ENCODE measurements around the gene NAB2. TPM values are rescaled to one million over a fixed set of nuclear protein-coding genes. Genes with fewer than 3 reads are reported as not detected.

The NAB2 gene
- total RNA-seq, 2 experiments from 2014 or later: 18.4 to 19.1 TPM

DNA sequence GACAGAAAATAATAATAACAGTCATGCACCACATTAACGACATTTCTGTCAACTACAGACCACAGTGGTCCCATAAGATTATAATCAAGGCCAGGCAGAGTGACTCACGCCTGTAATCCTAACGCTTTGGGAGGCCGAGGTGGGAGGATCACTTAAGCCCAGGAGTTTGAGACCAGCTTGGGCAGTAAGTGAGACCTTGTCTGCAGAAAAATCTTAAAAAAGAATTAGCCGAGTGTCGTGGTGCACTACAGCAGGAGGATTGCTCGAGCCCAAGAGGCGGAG lies 8.6 kb downstream of the NAB2 start:
- H3K9me3 Mint-ChIP-seq: no peaks in the 10 kb centered on the region
- intact Hi-C loops (cut with micrococcal nuclease): no loop called here
- CTCF ChIA-PET: interaction anchor here (0.7 to 16.9 kb wide), 5 partner anchors 9 to 27 kb away, joined by 3 to 292 read pairs (median 4); partner anchors contain the start of genes NEMP1 and STAT6
- peaks cover 49% of the 10 kb centered on the region for H3K36me3 Mint-ChIP-seq (ENCODE audit: low read depth)
- no peak overlapping the region for H3K4me3 Mint-ChIP-seq
- DNase-seq: no peak
- peak overlapping the region; percentile 96 for H3K27ac Mint-ChIP-seq
- no peaks in the 10 kb centered on the region for H3K27me3 Mint-ChIP-seq (ENCODE audit: low read depth)
- peaks cover 46% of the 10 kb centered on the region for H3K4me1 Mint-ChIP-seq (ENCODE audit: low read depth)

DNA sequence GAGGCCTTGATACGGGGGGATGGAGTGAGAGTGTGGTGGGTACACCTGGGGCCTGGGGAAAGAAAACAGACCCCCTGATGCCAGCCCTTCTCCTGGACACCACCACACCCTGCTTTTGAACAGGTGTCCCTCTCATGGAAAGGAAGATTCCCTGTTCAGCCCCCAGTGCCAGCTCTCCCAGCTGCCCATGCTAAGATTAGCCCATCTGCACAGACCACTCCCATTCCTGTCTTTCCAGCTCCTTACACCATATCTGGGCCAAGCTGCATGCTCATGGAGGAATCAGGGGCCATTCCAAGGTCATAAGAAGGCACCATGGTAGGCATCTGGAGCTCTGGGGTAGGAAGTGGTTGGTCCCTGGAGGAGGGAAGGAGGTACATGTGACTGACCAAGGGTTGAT lies 9.6 kb downstream of the NAB2 start:
- no peak for DNase-seq
- Mint-ChIP-seq H3K4me1 (ENCODE audit: low read depth) (peaks cover 38% of the 10 kb centered on the region), H3K4me3 (no peak overlapping the region), H3K27me3 (ENCODE audit: low read depth) (no peaks in the 10 kb centered on the region), H3K36me3 (ENCODE audit: low read depth) (peaks cover 44% of the 10 kb centered on the region), H3K9me3 (no peaks in the 10 kb centered on the region), H3K27ac (peak overlapping the region; percentile 75)
- CTCF ChIA-PET: interaction anchor here (1.3 to 16.9 kb wide), 3 partner anchors 13 to 26 kb away, joined by 4 to 292 read pairs (median 48); partner anchors contain the start of genes NEMP1 and STAT6
- intact Hi-C loops (cut with micrococcal nuclease): no loop called here

DNA sequence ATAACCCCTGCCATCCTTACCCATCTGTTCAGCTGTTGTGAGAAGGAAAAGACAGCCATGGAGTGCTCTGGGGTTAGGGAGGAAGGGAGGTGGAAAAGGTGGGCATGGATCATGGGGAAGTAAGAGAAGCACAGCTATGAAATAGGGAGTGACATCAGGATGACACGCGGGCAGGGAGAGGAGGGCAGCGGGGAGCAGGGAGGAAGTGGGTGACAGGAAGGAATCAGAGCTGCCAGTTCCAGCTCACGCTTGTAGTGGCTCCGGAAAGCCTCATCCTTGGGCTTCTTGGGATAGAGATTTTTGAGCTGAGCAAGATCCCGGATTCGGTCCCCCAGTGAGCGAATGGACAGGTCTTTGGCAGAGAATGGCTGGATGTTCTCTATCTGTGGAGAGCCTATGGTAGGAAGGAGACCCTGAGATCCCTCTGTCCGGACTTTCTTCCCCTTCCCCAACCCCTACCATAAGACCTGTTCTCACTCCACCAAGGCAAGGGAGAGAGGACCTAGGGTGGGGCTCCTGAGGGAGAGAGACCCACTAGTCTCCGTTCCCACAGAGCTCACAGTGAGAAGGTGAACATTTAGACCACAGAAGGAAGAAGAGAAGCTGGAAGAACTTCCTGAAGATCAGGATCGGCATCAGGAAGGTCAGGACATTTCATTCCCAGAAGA lies 10.3 kb downstream of the NAB2 start:
- H3K4me1 Mint-ChIP-seq (ENCODE audit: low read depth): peaks cover 39% of the 10 kb centered on the region
- peak overlapping the region; percentile 75 for H3K27ac Mint-ChIP-seq
- H3K36me3 Mint-ChIP-seq (ENCODE audit: low read depth): peaks cover 47% of the 10 kb centered on the region
- no peaks in the 10 kb centered on the region for H3K9me3 Mint-ChIP-seq
- no peak for DNase-seq
- CTCF ChIA-PET: interaction anchor here (5.5 to 16.9 kb wide), 2 partner anchors 12 to 24 kb away, joined by 48 to 292 read pairs; partner anchors contain the start of genes NEMP1 and STAT6
- intact Hi-C loops (cut with micrococcal nuclease): no loop called here
- H3K4me3 Mint-ChIP-seq: no peak overlapping the region
- no peaks in the 10 kb centered on the region for H3K27me3 Mint-ChIP-seq (ENCODE audit: low read depth)

DNA sequence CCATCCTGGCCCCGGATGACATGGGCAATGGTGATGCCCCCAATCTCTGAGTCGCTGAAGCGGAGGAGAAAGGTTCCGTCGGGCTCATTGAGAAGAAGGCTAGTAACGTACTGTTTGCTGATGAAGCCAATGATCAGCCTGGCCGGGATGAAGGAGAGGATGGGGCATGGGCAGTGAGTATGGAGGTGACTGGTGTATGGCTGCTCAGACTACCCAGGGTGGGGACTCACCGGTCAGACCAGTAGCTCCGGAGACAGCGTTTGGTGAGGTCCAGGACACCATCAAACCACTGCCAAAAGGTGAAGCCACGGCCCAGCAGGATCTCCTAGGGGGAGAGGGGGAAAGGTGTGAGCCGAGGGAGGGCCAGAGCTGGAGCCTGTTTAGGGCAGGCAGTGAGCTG lies 10.9 kb downstream of the NAB2 start:
- CTCF ChIA-PET: interaction anchor here (5.5 to 16.9 kb wide), 2 partner anchors 11 to 25 kb away, joined by 48 to 292 read pairs; partner anchors contain the start of genes NEMP1 and STAT6

DNA sequence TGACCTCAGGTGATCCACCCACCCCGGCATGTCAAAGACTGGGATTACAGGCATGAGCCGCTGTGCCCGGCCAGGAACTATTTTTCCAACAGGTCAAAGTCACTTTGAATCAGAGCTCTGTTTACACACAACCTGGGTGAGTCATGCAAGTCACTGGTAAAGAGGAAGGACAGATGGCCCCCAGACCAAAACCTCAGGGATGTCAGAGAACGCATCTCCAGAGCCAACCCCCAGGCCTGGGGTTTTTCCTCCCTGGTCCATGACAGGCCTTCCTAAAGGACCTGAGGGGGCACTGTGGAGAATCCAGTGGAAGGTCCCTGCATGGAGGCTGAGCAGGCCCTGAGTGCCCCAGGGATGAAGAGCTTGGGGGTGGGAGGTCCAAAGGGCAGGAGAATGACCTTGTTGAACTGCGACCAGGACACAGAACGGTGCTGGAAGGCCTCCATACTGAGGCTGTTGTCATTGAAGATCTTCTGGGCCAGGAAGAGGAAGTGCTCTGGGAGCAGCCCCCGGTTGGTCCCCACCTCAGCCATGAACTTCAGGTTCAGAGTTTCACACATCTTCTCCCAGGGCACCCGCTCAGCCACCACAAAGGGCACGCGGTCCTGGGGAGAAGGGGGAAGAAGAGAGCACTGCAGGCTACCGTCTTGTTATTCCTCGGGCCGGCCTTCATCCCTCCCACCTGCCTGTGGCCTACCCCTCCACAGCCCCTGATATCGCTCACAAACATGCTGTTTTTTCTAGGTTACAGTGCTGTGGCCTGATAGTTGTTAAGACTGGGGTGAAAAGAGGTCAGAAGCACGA lies 13.2 kb downstream of the NAB2 start:
- Mint-ChIP-seq H3K27ac (peak overlapping the region; percentile 71), H3K27me3 (ENCODE audit: low read depth) (no peaks in the 10 kb centered on the region), H3K9me3 (no peaks in the 10 kb centered on the region), H3K4me1 (ENCODE audit: low read depth) (peaks cover 45% of the 10 kb centered on the region), H3K4me3 (no peak overlapping the region), H3K36me3 (ENCODE audit: low read depth) (peaks cover 53% of the 10 kb centered on the region)
- no peak for DNase-seq
- CTCF ChIA-PET: interaction anchor here (1.2 to 16.9 kb wide), 5 partner anchors 9 to 27 kb away, joined by 3 to 292 read pairs (median 10); partner anchors contain the start of genes NEMP1 and STAT6
- intact Hi-C loops (cut with micrococcal nuclease): no loop called here

More for the DNA sequence above, 10.9 kb downstream of the NAB2 start:
- intact Hi-C loops (cut with micrococcal nuclease): no loop called here
- H3K27ac Mint-ChIP-seq: peak overlapping the region; percentile 75
- DNase-seq: no peak
- H3K4me3 Mint-ChIP-seq: no peak overlapping the region
- H3K27me3 Mint-ChIP-seq (ENCODE audit: low read depth): no peaks in the 10 kb centered on the region
- H3K9me3 Mint-ChIP-seq: no peaks in the 10 kb centered on the region
- H3K36me3 Mint-ChIP-seq (ENCODE audit: low read depth): peaks cover 49% of the 10 kb centered on the region
- H3K4me1 Mint-ChIP-seq (ENCODE audit: low read depth): peaks cover 39% of the 10 kb centered on the region

DNA sequence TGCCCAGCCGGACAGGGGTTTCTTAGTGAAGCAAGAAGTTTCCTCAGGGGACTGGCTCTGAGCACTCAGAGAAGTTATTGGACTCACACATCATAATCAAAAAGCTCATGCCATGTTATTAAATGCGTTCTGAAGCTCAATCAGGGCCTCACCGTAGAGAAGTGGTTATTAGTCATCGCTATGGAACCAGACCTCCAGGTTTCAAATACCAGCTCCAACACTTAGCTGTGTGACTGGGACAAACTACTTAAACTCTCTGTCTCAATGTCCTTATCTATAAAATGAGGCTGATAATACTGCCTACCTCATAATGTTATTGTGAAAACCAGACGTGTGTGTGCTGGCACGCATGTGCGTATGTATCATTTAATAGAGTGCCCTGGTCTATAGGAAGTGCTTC lies 14.9 kb downstream of the NAB2 start:
- intact Hi-C loops (cut with micrococcal nuclease): no loop called here
- DNase-seq: no peak
- Mint-ChIP-seq H3K4me1 (ENCODE audit: low read depth) (peaks cover 62% of the 10 kb centered on the region), H3K9me3 (no peaks in the 10 kb centered on the region), H3K36me3 (ENCODE audit: low read depth) (peaks cover 61% of the 10 kb centered on the region), H3K4me3 (no peak overlapping the region), H3K27me3 (ENCODE audit: low read depth) (no peaks in the 10 kb centered on the region), H3K27ac (no peak overlapping the region)
- CTCF ChIA-PET: interaction anchor here (1.1 to 1.9 kb wide), 3 partner anchors 14 to 33 kb away, joined by 3 to 10 read pairs (median 3); partner anchors contain the start of gene NAB2

DNA sequence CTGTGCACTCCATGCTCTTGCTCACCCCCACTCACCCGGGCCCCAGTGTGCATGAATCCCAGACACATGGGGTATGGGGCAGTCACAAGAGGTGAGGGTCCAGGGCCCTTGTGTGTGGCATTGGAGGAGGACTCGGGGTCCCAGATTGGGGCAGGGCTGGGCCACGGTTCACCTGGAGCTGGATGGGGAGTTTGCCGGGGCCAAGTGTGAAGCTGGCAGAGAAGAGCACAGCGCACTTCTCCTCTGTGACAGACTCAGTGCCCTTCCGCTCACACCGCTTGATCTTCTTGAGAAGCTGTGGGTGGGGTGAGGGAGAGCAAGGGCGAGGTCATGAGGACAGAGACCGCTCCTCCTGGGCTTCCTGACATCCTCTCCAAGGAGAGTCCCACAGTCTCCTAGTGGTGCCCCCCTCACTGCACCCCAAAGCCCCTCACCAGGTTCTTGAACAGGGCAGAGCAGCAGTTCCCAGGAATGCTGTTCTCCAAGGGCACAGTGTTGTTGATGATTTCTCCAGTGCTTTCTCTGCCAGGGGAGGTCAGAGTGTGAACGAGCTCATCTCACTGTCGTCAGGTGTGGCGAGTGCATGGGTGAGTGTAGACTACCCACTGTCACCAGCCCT lies 15.5 kb downstream of the NAB2 start:
- CTCF ChIA-PET: interaction anchor here (1.1 to 1.9 kb wide), 3 partner anchors 15 to 33 kb away, joined by 3 to 10 read pairs (median 3); partner anchors contain the start of gene NAB2
- Mint-ChIP-seq H3K36me3 (ENCODE audit: low read depth) (peaks cover 58% of the 10 kb centered on the region), H3K4me3 (no peak overlapping the region), H3K4me1 (ENCODE audit: low read depth) (peaks cover 64% of the 10 kb centered on the region), H3K27ac (peak overlapping the region; percentile 74), H3K9me3 (no peaks in the 10 kb centered on the region), H3K27me3 (ENCODE audit: low read depth) (no peaks in the 10 kb centered on the region)
- DNase-seq: no peak
- intact Hi-C loops (cut with micrococcal nuclease): no loop called here

DNA sequence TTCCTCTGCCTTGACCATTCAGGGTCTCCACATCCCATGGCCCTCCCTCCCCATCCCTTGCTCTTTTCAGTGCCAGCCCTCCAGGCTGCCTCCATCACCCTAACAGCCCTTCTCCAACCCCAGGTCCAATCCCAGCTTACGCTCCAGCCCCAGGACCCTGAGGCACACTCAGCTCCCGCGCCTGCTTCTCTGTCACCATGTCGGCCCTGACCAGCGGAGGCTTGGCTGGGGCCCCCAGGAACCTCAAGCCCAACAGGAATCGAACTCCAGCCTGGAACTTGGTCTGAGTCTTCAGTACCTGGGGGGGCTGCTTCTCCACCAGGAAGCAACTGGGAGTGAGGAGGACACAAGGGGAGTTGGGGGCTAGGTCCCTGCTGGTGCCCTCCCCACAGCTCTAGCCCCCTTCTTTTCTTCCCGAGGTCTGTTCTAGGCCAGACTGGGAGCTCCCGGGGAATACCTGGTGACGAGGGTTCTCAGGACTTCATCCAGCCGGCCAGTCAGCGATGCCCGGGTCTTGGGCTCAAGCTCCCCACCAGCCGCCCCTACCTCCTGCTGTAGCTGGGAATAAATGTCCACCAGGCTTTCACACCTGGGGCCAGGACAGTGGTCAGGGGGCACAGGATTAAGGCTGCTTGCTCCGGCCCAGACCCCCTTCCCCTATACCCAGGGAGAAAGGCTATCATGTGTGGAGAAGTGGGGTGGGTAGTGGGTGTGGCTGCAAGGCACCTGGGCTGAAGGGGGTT lies 16.3 kb downstream of the NAB2 start:
- no peak overlapping the region for H3K4me3 Mint-ChIP-seq
- H3K9me3 Mint-ChIP-seq: no peaks in the 10 kb centered on the region
- peaks cover 71% of the 10 kb centered on the region for H3K4me1 Mint-ChIP-seq (ENCODE audit: low read depth)
- peaks cover 62% of the 10 kb centered on the region for H3K36me3 Mint-ChIP-seq (ENCODE audit: low read depth)
- peak overlapping the region; percentile 74 for H3K27ac Mint-ChIP-seq
- intact Hi-C loops (cut with micrococcal nuclease): no loop called here
- H3K27me3 Mint-ChIP-seq (ENCODE audit: low read depth): no peaks in the 10 kb centered on the region
- DNase-seq: no peak
- CTCF ChIA-PET: no interaction called here

DNA sequence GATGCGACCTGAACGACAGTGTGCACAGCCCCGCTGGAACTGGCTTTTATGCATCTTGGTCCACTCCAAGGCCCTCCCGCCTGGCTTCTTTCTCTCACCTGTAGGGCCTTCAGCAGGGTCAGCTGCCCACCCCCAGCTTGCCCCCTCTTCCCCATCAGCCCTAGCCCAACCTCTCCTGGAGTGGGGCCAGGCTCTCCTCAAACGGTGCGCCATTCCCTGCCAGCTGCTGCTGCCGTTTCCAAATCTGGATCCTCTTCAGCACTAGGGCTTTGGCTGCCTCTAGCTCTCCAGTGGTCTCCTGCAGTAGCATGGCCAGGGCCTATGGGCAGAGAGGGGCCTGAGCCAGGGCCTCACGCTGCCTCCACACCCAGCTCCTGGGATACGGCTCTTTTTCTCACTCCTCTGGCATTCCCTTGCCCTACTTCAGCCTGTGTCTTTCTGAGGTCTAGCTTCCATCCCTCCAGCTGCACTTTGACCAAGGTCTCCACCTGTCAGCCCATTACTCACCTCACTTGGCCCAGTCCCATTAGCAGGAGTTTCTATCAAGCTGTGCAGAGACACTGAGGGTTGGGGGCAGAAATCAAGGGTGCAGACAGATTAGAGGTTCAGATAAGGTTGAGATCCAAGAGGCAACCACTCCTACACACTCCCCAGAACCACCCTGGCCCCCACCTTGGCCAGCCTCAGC lies 17.3 kb downstream of the NAB2 start:
- Mint-ChIP-seq H3K27me3 (ENCODE audit: low read depth) (no peaks in the 10 kb centered on the region), H3K4me1 (ENCODE audit: low read depth) (peaks cover 68% of the 10 kb centered on the region), H3K9me3 (no peaks in the 10 kb centered on the region), H3K4me3 (no peak overlapping the region), H3K27ac (peak overlapping the region; percentile 55), H3K36me3 (ENCODE audit: low read depth) (peaks cover 70% of the 10 kb centered on the region)
- CTCF ChIA-PET: interaction anchor here (1.0 to 1.7 kb wide), 5 partner anchors 8 to 105 kb away, joined by 3 to 13 read pairs (median 4); no protein-coding TSS in a partner anchor
- DNase-seq: no peak
- intact Hi-C loops (cut with micrococcal nuclease): no loop called here

DNA sequence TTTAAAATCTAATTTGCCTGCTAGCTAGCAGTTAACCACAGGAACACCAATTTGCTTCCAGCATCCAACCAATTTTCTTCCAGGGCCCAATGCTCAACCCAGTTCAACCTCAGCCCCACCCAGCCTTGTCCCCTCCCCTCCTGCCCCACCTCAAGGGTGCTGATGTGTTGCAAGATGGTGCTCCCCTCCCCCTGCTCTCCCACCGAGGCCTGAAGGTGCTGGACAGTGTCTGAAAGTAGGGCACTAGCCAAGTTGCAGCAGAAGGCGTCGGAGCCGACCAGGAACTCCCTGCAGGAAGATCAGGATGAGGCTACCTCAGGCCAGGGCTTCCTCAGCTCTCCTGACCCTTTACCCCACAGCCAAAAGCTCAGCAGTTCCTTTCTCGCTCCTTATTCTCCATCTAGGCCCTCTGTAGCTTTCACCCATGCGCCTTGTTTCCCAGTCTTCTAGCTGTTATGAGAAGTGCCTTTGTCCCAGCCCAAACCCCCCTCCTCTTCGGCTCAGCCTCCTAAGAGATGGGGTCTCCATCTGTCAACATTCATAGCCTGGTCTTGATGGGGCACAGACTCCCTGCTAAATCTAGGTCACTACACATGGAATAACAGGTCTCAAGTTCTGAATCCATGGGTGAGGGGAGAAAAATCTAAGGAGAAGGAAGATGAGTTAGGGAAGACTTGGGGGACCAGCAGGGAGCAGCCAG lies 18.7 kb downstream of the NAB2 start:
- no peak for DNase-seq
- Mint-ChIP-seq H3K4me1 (ENCODE audit: low read depth) (peaks cover 62% of the 10 kb centered on the region), H3K9me3 (no peaks in the 10 kb centered on the region), H3K27me3 (ENCODE audit: low read depth) (no peaks in the 10 kb centered on the region), H3K27ac (peak overlapping the region; percentile 55), H3K4me3 (no peak overlapping the region), H3K36me3 (ENCODE audit: low read depth) (peaks cover 63% of the 10 kb centered on the region)
- intact Hi-C loops (cut with micrococcal nuclease): no loop called here
- CTCF ChIA-PET: interaction anchor here (0.7 to 1.7 kb wide), 6 partner anchors 10 to 123 kb away, joined by 3 to 13 read pairs (median 4); no protein-coding TSS in a partner anchor

Measured in activated naive CD4-positive, alpha-beta T cell treated with anti-CD3 and anti-CD28 coated beads for 36 hours (primary cell).